GM23338 (cell line): Measurements from ENCODE around the gene BTBD16. TPM values are rescaled to one million over a fixed set of nuclear protein-coding genes. Genes with fewer than 3 reads are reported as not detected.

Source experiments
- ATAC-seq: fragments of 200-7000 bp; cut with Tn5 transposase; 3 replicates; pipeline ENCODE4 v1.9.1; 2020
- DNase-seq: peaks from one replicate; pipeline ENCODE4 v3.0.0-alpha.2; 2015; ENCODE audit warnings: low spot score
- H2AFZ ChIP-seq: fragments of 200-600 bp; sonication (generic); 2 replicates; pipeline ENCODE4 v1.8.0; 2016; ENCODE audit warnings: antibody characterized with exemption, mild to moderate bottlenecking, moderate library complexity
- H3F3A ChIP-seq: fragments of 200-600 bp; sonication (generic); replicated peaks from 2 replicates; pipeline ENCODE4 v1.8.0; 2017; ENCODE audit warnings: antibody characterized with exemption, mixed run types, low read depth
- H3K27ac ChIP-seq: fragments of 200-600 bp; sonication (generic); 2 replicates; pipeline ENCODE4 v1.6.1; 2016; ENCODE audit warnings: low read depth
- H3K27me3 ChIP-seq: fragments of 200-600 bp; sonication (generic); 2 replicates; pipeline ENCODE4 v1.8.0; 2016; ENCODE audit warnings: mild to moderate bottlenecking, mixed run types, moderate library complexity; ENCODE audit not compliant: insufficient read depth
- H3K36me3 ChIP-seq: fragments of 200-600 bp; sonication (generic); 2 replicates; pipeline ENCODE4 v1.8.0; 2016; ENCODE audit warnings: mild to moderate bottlenecking; ENCODE audit not compliant: insufficient read depth
- H3K4me1 ChIP-seq: fragments of 200-600 bp; sonication (generic); 2 replicates; pipeline ENCODE4 v1.8.0; 2016; ENCODE audit warnings: mild to moderate bottlenecking, moderate library complexity; ENCODE audit not compliant: insufficient read depth
- H3K4me2 ChIP-seq: fragments of 200-600 bp; sonication (generic); 2 replicates; pipeline ENCODE4 v1.7.1; 2017; ENCODE audit warnings: mixed run types
- H3K4me3 ChIP-seq: fragments of 200-600 bp; sonication (generic); 2 replicates; pipeline ENCODE4 v1.6.1; 2016; ENCODE audit warnings: mixed run types
- H3K79me2 ChIP-seq: fragments of 200-600 bp; sonication (generic); replicated peaks from 2 replicates; pipeline ENCODE4 v1.8.0; 2017; ENCODE audit warnings: mild to moderate bottlenecking; ENCODE audit not compliant: insufficient read depth
- H3K9me2 ChIP-seq: fragments of 200-600 bp; sonication (generic); 2 replicates; pipeline ENCODE4 v1.8.0; 2017; ENCODE audit not compliant: insufficient read depth
- H4K20me1 ChIP-seq: fragments of 200-600 bp; sonication (generic); replicated peaks from 2 replicates; pipeline ENCODE4 v1.8.0; 2017; ENCODE audit warnings: mild to moderate bottlenecking; ENCODE audit not compliant: insufficient read depth
- H3K27ac Mint-ChIP-seq: 2 replicates; pipeline ENCODE4 v1.8.0; 2020; ENCODE audit warnings: inconsistent platforms, mild to moderate bottlenecking, moderate library complexity, mixed read lengths
- H3K27me3 Mint-ChIP-seq: 3 replicates; pipeline ENCODE4 v1.8.0; 2022; ENCODE audit warnings: low read depth, mild to moderate bottlenecking, moderate library complexity, mixed read lengths, inconsistent platforms; ENCODE audit not compliant: insufficient read depth, poor library complexity
- H3K36me3 Mint-ChIP-seq: 3 replicates; pipeline ENCODE4 v1.8.0; 2021; ENCODE audit warnings: low read depth, mild to moderate bottlenecking, inconsistent platforms, moderate library complexity, mixed read lengths
- H3K4me1 Mint-ChIP-seq: 3 replicates; pipeline ENCODE4 v1.8.0; 2020; ENCODE audit warnings: mild to moderate bottlenecking, inconsistent platforms, mixed read lengths
- H3K4me3 Mint-ChIP-seq: 3 replicates; pipeline ENCODE4 v1.8.0; 2021; ENCODE audit warnings: moderate library complexity, mild to moderate bottlenecking, inconsistent platforms, mixed read lengths
- H3K9me3 Mint-ChIP-seq: 3 replicates; pipeline ENCODE4 v1.8.0; 2020; ENCODE audit warnings: moderate library complexity, mild to moderate bottlenecking, inconsistent platforms, mixed read lengths
- EZH2 ChIP-seq: fragments of 200-600 bp; sonication (generic); IDR thresholded peaks from one replicate; pipeline ENCODE4 v1.8.0; 2017; ENCODE audit warnings: antibody characterized with exemption, mild to moderate bottlenecking, low read depth; ENCODE audit not compliant: unreplicated experiment
- EZH2phosphoT487 ChIP-seq: fragments of 200-600 bp; sonication (generic); IDR thresholded peaks from one replicate; pipeline ENCODE4 v1.8.1; 2018; ENCODE audit warnings: antibody characterized with exemption; ENCODE audit not compliant: unreplicated experiment
- JUNB ChIP-seq: IDR thresholded peaks from one replicate; pipeline ENCODE4 v1.6.1; 2016; ENCODE audit warnings: antibody characterized with exemption; ENCODE audit not compliant: unreplicated experiment
- NANOG ChIP-seq: IDR thresholded peaks from 2 replicates; pipeline ENCODE4 v1.6.1; 2016; ENCODE audit warnings: antibody characterized with exemption, borderline replicate concordance
- POLR2AphosphoS5 ChIP-seq: IDR thresholded peaks from 2 replicates; pipeline ENCODE4 v1.6.1; 2016; ENCODE audit warnings: antibody characterized with exemption, low read depth
- ZNF331 ChIP-seq: fragments of 250-450 bp; sonication (Bioruptor Pico); IDR thresholded peaks from 2 replicates; pipeline ENCODE4 v1.5.0; 2020; ENCODE audit warnings: low read depth, mild to moderate bottlenecking, moderate library complexity
- polyA plus RNA-seq: library from polyadenylated mRNA; unstranded; fragments of >200 nt; fragmentation: Nextera tagmentation; extraction: Ambion mirVana; gene quantifications from 2 replicates; pipeline ENCODE4 v1.2.1, GENCODE V29; 2016
- total RNA-seq: library from RNA; depleted of rRNA; stranded (reverse); fragments of >200 nt; shearing (Covaris generic); gene quantifications from 2 replicates; pipeline ENCODE4 v1.2.3, GENCODE V29; 2014
- TF ChIP-seq, protein P1 (sequence below): fragments of 250-450 bp; sonication (Bioruptor Pico); IDR thresholded peaks from 2 replicates; pipeline ENCODE4 v1.5.0; 2020; ENCODE audit warnings: mild to moderate bottlenecking, moderate library complexity
- TF ChIP-seq, protein P2 (sequence below), 2 experiments: fragments of 200-600 bp in 1 of 2; sonication (generic) in 1 of 2; conservative IDR thresholded peaks; 2 replicates each; pipeline versions ENCODE4 v1.5.1 to v1.6.1; 2016 to 2017; ENCODE audit warnings: antibody characterized with exemption in 2 of 2, low read depth in 2 of 2, mild to moderate bottlenecking in 2 of 2, moderate library complexity in 1 of 2

BTBD16 gene
- total and polyA plus RNA-seq, 2 experiments from 2014 or later, result not detected

DNA sequence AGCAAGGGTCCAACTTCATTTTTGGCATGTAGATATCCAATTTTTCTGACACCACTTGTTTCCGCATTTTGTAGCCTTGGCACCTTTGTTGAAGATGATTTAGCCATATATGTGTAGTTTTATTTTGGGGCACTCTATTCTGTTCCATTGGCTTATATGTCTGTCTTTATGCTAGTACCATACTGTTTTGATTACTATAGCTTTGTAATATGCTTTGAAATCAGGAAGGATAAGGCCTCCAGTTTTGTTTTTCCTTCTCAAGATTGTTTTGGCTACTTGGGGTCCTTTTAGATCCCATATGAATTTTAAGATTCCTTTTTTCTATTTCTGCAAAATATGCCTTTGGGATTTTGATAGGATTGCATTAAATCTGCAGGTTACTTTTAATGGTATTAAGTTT lies 9.5 kb upstream of the BTBD16 start (continued):
- TF ChIP-seq, protein P1, sequence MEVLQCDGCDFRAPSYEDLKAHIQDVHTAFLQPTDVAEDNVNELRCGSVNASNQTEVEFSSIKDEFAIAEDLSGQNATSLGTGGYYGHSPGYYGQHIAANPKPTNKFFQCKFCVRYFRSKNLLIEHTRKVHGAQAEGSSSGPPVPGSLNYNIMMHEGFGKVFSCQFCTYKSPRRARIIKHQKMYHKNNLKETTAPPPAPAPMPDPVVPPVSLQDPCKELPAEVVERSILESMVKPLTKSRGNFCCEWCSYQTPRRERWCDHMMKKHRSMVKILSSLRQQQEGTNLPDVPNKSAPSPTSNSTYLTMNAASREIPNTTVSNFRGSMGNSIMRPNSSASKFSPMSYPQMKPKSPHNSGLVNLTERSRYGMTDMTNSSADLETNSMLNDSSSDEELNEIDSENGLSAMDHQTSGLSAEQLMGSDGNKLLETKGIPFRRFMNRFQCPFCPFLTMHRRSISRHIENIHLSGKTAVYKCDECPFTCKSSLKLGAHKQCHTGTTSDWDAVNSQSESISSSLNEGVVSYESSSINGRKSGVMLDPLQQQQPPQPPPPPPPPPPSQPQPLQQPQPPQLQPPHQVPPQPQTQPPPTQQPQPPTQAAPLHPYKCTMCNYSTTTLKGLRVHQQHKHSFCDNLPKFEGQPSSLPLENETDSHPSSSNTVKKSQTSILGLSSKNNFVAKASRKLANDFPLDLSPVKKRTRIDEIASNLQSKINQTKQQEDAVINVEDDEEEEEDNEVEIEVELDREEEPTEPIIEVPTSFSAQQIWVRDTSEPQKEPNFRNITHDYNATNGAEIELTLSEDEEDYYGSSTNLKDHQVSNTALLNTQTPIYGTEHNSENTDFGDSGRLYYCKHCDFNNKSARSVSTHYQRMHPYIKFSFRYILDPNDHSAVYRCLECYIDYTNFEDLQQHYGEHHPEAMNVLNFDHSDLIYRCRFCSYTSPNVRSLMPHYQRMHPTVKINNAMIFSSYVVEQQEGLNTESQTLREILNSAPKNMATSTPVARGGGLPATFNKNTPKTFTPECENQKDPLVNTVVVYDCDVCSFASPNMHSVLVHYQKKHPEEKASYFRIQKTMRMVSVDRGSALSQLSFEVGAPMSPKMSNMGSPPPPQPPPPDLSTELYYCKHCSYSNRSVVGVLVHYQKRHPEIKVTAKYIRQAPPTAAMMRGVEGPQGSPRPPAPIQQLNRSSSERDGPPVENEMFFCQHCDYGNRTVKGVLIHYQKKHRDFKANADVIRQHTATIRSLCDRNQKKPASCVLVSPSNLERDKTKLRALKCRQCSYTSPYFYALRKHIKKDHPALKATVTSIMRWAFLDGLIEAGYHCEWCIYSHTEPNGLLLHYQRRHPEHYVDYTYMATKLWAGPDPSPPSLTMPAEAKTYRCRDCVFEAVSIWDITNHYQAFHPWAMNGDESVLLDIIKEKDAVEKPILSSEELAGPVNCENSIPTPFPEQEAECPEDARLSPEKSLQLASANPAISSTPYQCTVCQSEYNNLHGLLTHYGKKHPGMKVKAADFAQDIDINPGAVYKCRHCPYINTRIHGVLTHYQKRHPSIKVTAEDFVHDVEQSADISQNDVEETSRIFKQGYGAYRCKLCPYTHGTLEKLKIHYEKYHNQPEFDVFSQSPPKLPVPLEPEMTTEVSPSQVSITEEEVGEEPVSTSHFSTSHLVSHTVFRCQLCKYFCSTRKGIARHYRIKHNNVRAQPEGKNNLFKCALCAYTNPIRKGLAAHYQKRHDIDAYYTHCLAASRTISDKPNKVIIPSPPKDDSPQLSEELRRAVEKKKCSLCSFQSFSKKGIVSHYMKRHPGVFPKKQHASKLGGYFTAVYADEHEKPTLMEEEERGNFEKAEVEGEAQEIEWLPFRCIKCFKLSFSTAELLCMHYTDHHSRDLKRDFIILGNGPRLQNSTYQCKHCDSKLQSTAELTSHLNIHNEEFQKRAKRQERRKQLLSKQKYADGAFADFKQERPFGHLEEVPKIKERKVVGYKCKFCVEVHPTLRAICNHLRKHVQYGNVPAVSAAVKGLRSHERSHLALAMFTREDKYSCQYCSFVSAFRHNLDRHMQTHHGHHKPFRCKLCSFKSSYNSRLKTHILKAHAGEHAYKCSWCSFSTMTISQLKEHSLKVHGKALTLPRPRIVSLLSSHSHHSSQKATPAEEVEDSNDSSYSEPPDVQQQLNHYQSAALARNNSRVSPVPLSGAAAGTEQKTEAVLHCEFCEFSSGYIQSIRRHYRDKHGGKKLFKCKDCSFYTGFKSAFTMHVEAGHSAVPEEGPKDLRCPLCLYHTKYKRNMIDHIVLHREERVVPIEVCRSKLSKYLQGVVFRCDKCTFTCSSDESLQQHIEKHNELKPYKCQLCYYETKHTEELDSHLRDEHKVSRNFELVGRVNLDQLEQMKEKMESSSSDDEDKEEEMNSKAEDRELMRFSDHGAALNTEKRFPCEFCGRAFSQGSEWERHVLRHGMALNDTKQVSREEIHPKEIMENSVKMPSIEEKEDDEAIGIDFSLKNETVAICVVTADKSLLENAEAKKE (CRISPR knock-in tag), result no peak
- TF ChIP-seq EZH2 (no peak), POLR2AphosphoS5 (no peak)

DNA sequence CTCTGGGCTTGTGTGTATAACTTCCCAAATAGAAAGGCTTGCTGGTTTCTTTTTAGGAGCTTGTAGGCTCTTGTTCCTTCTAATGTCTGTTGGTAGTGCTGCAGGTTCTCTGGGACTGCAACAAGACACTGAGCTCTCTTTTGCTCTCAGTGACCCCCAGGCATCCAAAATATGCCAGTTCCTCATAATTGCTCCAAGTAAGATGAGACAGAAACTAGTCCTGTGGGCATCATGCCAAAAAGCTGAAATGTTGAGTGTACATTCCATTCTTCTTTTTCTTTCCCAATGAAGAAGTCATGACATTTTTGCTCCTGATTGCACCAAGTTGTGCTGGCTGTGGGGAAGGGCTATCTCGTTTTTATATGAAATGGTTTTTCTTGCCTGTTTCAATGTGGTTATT lies 7.1 kb upstream of the BTBD16 start:
- peaks cover 36% of the 10 kb centered on the region for H3K36me3 Mint-ChIP-seq
- no peaks in the 10 kb centered on the region for H3K79me2 ChIP-seq
- no peaks in the 10 kb centered on the region for H3F3A ChIP-seq
- H3K9me3 Mint-ChIP-seq, result peaks cover 19% of the 10 kb centered on the region
- peaks cover 11% of the 10 kb centered on the region; the same call in 1 of the 2 replicates for H3K4me1 ChIP-seq
- no peak overlapping the region for H3K27ac ChIP-seq
- H3K9me2 ChIP-seq, result no peaks in the 10 kb centered on the region
- no peaks in the 10 kb centered on the region for H3K27me3 ChIP-seq
- H2AFZ ChIP-seq, result no peak overlapping the region
- H3K4me1 Mint-ChIP-seq, result peaks cover 11% of the 10 kb centered on the region
- peaks cover 10% of the 10 kb centered on the region for H3K27me3 Mint-ChIP-seq
- no peak overlapping the region for H3K4me3 ChIP-seq
- H3K27ac Mint-ChIP-seq, result no peak overlapping the region
- H3K4me3 Mint-ChIP-seq, result no peak overlapping the region
- peaks cover 7% of the 10 kb centered on the region; the same call in 1 of the 2 replicates for H3K36me3 ChIP-seq
- no peaks in the 10 kb centered on the region for H4K20me1 ChIP-seq
- DNase-seq, result no peak
- ATAC-seq, result no peak
- no peak overlapping the region for H3K4me2 ChIP-seq
- no peak for TF ChIP-seq ZNF331
- TF ChIP-seq EZH2, result no peak
- no peak for TF ChIP-seq JUNB
- TF ChIP-seq, protein P2, sequence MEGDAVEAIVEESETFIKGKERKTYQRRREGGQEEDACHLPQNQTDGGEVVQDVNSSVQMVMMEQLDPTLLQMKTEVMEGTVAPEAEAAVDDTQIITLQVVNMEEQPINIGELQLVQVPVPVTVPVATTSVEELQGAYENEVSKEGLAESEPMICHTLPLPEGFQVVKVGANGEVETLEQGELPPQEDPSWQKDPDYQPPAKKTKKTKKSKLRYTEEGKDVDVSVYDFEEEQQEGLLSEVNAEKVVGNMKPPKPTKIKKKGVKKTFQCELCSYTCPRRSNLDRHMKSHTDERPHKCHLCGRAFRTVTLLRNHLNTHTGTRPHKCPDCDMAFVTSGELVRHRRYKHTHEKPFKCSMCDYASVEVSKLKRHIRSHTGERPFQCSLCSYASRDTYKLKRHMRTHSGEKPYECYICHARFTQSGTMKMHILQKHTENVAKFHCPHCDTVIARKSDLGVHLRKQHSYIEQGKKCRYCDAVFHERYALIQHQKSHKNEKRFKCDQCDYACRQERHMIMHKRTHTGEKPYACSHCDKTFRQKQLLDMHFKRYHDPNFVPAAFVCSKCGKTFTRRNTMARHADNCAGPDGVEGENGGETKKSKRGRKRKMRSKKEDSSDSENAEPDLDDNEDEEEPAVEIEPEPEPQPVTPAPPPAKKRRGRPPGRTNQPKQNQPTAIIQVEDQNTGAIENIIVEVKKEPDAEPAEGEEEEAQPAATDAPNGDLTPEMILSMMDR (conservative IDR thresholded peaks at IDR 0.05; ENCODE audit: low read depth in 2 of 2), result no peak
- TF ChIP-seq NANOG, result no peak
- TF ChIP-seq, protein P1 (CRISPR knock-in tag), result no peak
- no peak for TF ChIP-seq EZH2phosphoT487
